Measurements from ENCODE around the gene TNFRSF19.
"Not testable (repeated sequence)": the region's sequence is repeated elsewhere in the genome, so short reads cannot be mapped to it uniquely, and the experiment has no call there.

Gene TNFRSF19

DNA sequence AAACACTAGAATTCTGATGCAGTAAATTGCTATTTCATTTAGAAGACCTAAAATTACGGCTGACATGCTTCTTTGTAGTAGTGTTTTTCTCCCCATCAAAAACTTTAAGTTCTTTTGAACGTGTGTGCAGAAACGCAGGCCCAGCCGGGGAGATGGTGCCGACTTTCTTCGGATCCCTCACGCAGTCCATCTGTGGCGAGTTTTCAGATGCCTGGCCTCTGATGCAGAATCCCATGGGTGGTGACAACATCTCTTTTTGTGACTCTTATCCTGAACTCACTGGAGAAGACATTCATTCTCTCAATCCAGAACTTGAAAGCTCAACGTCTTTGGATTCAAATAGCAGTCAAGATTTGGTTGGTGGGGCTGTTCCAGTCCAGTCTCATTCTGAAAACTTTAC lies 98.3 kb downstream of the TNFRSF19 start:
- Mint-ChIP-seq H3K4me1 (no peaks in the 10 kb centered on the region), H3K27me3 (peaks cover 32% of the 10 kb centered on the region), H3K4me3 (no peak overlapping the region), H3K9me3 (no peaks in the 10 kb centered on the region), H3K27ac (no peak overlapping the region), H3K36me3 (no peaks in the 10 kb centered on the region)
- no peak for ATAC-seq

DNA sequence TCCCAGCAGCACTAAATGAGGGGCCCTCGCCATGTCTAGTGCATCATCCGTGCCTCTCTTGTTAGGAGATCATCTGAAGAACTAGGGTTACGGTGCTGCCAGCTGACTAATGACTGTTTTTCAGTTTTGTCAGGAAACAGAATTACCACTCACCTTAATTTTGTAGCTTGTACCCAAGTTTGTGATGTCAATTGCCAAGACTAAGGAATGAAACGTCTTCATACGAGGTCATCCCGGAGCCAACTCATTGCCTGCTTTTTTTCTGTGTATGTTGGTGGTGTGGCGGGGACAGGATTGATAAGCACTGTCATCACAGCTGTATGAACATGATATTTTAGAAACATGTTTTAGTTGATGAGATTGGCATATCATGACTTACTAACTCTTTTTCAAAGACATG lies 100.6 kb downstream of the TNFRSF19 start:
- no peak overlapping the region for H3K4me3 Mint-ChIP-seq
- no peak for ATAC-seq
- H3K27me3 Mint-ChIP-seq = peaks cover 13% of the 10 kb centered on the region
- H3K4me1 Mint-ChIP-seq = no peaks in the 10 kb centered on the region
- no peak overlapping the region for H3K27ac Mint-ChIP-seq
- no peaks in the 10 kb centered on the region for H3K9me3 Mint-ChIP-seq
- no peaks in the 10 kb centered on the region for H3K36me3 Mint-ChIP-seq

DNA sequence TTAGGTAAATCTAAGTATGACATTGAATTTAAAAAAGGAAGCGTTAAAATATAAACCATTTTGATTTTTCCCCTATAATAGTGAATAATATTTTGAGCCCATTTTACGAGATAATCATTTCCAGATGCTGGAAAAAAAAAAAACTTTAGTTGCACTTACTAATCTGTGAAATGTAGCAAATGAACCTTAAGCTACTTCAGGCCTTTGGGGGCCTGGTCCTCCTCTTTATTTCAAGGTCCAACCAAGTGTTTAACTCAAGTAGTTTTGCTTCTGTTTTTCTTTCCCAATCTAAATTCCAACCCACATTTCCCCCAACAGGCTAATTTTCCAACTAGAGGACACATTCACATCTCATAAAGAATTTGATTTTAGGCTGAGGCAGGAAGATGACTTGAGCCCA lies 101.2 kb downstream of the TNFRSF19 start:
- Mint-ChIP-seq H3K9me3 (no peaks in the 10 kb centered on the region), H3K27me3 (peaks cover 11% of the 10 kb centered on the region), H3K4me3 (no peak overlapping the region), H3K27ac (no peak overlapping the region), H3K36me3 (no peaks in the 10 kb centered on the region), H3K4me1 (no peaks in the 10 kb centered on the region)
- no peak for ATAC-seq

DNA sequence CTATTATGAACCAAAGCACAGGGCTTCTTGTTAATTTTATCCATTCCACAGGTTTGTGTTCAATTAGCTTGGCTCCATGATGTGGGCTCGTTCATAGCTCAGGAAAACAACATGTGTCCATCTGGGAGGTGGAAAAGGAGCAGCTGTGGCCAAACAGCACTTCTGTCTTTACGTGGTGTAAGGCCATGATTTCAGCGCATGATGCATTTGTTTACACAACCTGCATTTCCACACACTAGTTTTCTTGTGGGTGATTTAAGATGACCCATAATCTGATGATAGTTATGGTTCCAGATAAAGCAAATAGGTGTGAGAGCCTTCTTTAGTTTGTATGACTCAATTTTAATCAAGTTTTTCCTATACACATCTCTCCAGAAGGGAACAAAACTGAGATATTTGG lies 101.7 kb downstream of the TNFRSF19 start:
- H3K27ac Mint-ChIP-seq = no peak overlapping the region
- ATAC-seq = no peak
- H3K4me1 Mint-ChIP-seq = no peaks in the 10 kb centered on the region

DNA sequence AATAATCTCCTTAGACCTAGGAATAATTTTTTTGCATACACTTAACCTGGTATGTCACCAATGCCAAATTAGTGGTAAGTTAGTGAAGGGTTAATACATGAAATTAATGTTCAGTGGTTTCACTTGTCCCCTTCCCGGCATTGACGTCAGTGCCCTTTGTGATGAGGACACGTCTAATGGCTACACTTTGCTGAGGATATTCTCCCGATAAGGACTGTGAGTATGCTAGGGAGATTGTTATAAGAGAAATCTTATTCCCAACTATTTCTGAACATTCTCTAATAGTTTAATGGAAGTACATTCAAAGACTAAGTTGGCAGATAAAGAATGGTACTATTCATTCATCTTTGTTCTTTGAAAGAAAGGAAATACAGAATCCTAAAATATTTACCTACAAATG lies 102.4 kb downstream of the TNFRSF19 start:
- Mint-ChIP-seq H3K27me3 (peaks cover 7% of the 10 kb centered on the region), H3K9me3 (no peaks in the 10 kb centered on the region), H3K4me1 (no peaks in the 10 kb centered on the region), H3K27ac (no peak overlapping the region), H3K36me3 (no peaks in the 10 kb centered on the region), H3K4me3 (no peak overlapping the region)
- no peak for ATAC-seq

More for the DNA sequence above, 101.7 kb downstream of the TNFRSF19 start:
- Mint-ChIP-seq H3K27me3 (peaks cover 11% of the 10 kb centered on the region), H3K4me3 (no peak overlapping the region), H3K36me3 (no peaks in the 10 kb centered on the region), H3K9me3 (no peaks in the 10 kb centered on the region)

DNA sequence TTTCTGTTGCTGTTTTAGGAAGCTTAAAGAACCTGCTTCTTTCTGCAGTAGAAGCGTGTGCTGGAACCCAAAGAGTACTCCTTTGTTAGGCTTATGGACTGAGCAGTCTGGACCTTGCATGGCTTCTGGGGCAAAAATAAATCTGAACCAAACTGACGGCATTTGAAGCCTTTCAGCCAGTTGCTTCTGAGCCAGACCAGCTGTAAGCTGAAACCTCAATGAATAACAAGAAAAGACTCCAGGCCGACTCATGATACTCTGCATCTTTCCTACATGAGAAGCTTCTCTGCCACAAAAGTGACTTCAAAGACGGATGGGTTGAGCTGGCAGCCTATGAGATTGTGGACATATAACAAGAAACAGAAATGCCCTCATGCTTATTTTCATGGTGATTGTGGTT lies 103.1 kb downstream of the TNFRSF19 start:
- H3K4me1 Mint-ChIP-seq = no peaks in the 10 kb centered on the region
- ATAC-seq = no peak
- no peak overlapping the region for H3K27ac Mint-ChIP-seq
- H3K4me3 Mint-ChIP-seq = no peak overlapping the region
- H3K27me3 Mint-ChIP-seq = no peaks in the 10 kb centered on the region
- no peaks in the 10 kb centered on the region for H3K36me3 Mint-ChIP-seq
- H3K9me3 Mint-ChIP-seq = no peaks in the 10 kb centered on the region

DNA sequence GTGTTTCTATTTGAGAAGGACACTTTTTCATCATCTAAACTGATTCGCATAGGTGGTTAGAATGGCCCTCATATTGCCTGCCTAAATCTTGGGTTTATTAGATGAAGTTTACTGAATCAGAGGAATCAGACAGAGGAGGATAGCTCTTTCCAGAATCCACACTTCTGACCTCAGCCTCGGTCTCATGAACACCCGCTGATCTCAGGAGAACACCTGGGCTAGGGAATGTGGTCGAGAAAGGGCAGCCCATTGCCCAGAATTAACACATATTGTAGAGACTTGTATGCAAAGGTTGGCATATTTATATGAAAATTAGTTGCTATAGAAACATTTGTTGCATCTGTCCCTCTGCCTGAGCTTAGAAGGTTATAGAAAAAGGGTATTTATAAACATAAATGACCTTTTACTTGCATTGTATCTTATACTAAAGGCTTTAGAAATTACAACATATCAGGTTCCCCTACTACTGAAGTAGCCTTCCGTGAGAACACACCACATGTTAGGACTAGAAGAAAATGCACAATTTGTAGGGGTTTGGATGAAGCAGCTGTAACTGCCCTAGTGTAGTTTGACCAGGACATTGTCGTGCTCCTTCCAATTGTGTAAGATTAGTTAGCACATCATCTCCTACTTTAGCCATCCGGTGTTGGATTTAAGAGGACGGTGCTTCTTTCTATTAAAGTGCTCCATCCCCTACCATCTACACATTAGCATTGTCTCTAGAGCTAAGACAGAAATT lies 103.8 kb downstream of the TNFRSF19 start:
- Mint-ChIP-seq H3K4me3 (no peak overlapping the region), H3K4me1 (no peaks in the 10 kb centered on the region), H3K36me3 (no peaks in the 10 kb centered on the region), H3K9me3 (no peaks in the 10 kb centered on the region), H3K27ac (no peak overlapping the region), H3K27me3 (peaks cover 2% of the 10 kb centered on the region)
- ATAC-seq = no peak

DNA sequence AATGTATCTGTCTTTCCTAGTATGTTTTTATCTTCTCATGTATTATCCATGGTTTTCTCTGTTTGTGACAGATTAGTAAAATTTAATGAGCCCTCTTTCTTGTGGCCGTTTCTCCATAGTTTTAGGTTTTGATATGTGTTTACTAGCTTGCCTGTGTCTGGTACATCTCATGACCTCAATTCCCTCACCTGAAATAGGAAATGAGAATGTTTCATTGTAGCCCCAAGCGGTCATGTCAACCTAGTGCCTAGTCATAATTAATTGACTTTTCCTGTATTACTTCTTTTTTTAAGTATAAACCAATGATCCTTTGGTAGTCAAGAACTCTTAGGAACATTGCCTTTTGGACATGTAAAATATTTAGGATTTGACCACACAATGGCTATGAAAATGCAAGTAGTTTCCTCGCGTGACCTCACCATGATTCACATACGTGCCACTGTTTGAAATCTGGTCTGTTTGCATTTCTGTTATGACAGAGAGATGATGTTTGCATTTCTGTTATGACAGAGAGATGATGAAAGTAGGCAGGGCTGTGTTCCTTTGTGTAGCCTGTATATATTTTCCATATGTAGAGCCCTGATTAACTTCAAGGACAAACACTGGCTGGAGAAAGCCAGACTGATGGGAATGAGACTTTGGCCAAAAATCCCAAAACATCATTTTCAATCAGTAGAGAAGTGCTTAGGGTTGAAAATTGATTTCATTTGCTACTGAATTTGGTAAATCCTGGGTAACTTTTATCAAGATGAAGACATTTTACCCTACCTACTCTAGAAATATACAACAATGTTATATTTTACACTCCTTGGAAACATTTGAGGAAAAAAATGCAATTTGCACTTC lies 104.8 kb downstream of the TNFRSF19 start:
- Mint-ChIP-seq H3K4me1 (no peaks in the 10 kb centered on the region), H3K36me3 (no peaks in the 10 kb centered on the region), H3K27ac (no peak overlapping the region), H3K4me3 (no peak overlapping the region), H3K27me3 (peaks cover 12% of the 10 kb centered on the region), H3K9me3 (no peaks in the 10 kb centered on the region)
- no peak for ATAC-seq

DNA sequence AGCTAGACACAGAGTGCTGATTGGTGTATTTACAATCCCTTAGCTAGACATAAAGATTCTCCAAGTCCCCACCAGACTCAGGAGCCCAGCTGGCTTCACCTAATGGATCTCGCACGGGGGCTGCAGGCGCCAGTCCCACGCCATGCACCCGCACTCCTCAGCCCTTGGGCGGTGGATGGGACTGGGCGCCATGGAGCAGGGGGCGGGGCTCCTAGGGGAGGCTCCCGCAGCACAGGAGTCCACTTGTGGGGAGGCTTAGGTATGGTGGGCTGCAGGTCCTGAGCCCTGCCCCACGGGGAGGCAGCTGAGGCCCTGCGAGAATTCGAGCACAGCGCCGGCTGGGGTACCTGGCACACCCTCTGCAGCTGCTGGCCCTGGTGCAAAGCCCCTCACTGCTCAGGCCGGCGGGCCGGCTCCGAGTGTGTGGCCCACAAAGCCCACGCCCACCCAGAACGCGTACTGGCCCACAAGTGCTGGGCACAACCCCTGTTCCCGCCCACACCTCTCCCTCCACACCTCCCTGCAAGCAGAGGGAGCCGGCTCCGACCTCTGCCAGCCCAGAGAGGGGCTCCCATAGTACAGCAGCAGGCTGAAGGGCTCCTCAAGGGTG lies 107.6 kb downstream of the TNFRSF19 start:
- not testable (repeated sequence) for H3K36me3 Mint-ChIP-seq, H3K4me3 Mint-ChIP-seq, ATAC-seq, H3K9me3 Mint-ChIP-seq, H3K4me1 Mint-ChIP-seq, H3K27ac Mint-ChIP-seq
- peaks cover 40% of the 10 kb centered on the region for H3K27me3 Mint-ChIP-seq

DNA sequence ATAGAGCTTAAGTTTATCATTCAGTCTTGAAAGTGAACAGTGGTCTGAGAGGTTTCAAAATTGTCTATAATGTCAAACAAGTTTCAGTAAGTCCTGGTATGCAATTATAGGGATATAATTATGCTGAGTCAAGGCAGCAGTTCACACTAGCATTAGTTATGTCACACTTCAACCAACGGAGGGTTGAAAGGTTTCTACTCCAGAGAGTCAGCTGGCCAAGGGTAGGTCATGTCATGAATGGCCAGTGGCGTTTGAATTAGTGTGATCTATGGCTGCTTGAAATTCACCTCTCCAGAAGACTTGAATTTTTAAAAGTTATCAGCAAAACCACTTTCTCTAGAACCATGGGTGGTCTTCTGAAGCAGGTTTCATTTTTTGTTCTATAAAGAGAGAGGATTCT lies 108.6 kb downstream of the TNFRSF19 start:
- Mint-ChIP-seq H3K27me3 (peaks cover 40% of the 10 kb centered on the region), H3K4me3 (no peak overlapping the region), H3K36me3 (no peaks in the 10 kb centered on the region), H3K9me3 (peaks cover 2% of the 10 kb centered on the region), H3K4me1 (no peaks in the 10 kb centered on the region), H3K27ac (no peak overlapping the region)
- ATAC-seq = no peak

DNA sequence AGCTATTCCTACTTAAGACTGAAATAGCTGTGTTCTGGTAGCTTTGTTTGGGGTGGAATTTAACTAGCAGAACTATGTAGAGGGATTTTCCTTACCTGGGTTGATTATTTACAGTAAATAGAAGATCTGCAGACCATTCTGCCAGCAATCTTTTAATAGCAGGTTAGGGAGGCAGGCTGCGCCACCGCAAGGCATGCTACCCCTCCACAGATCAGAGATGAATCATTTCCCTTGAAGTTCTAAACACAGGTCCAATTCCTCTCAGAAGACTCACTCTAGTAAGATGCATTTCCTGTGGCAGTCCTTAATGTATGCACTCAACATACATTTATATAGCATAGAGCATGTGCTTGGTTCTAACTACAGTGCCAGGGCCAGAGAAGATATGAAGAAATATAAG lies 109.0 kb downstream of the TNFRSF19 start:
- Mint-ChIP-seq H3K9me3 (peaks cover 4% of the 10 kb centered on the region), H3K4me1 (no peaks in the 10 kb centered on the region), H3K27me3 (peaks cover 40% of the 10 kb centered on the region), H3K36me3 (no peaks in the 10 kb centered on the region), H3K27ac (no peak overlapping the region), H3K4me3 (no peak overlapping the region)
- no peak for ATAC-seq

DNA sequence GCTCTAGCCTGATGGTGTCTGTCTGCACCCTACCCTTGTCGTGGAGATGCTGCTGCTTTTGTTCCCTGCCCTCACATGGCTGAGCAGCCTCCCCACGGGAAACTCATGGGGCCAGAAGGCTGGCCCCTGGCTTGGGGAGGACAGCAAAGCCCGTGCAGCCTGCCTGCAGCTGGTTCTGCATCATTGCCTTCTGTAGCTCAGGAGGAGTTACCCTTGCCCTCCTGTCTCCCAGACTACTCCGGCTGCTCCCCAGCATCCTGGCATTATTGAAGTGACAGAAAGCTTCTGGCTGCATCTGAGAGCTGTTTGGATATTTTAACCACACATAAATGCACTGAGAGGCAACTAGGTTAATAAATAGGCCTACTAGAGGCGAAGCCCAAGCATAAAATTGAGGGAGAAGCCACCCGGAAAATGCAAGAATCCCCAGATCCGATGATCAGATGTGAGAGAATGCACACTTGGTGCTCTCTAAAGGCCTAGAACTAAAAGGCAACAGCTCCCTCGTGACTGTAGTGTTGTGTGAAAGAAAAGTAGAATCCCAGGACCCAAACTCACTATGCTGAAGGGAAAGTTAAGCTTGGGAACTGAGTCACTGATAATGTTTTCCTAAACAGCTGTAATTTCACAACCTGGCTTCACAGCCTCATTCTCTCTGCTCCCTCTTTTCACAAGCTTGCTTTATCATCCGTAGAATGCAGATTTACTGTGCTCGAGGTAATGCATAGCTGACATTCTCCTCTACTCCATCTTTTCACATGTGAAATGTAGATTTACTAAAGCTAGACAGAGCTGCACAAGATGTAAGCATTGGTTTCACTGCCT lies 110.8 kb downstream of the TNFRSF19 start:
- H3K4me1 Mint-ChIP-seq = no peaks in the 10 kb centered on the region
- H3K36me3 Mint-ChIP-seq = no peaks in the 10 kb centered on the region
- ATAC-seq = no peak
- no peak overlapping the region for H3K27ac Mint-ChIP-seq
- peaks cover 40% of the 10 kb centered on the region for H3K27me3 Mint-ChIP-seq
- H3K9me3 Mint-ChIP-seq = peaks cover 4% of the 10 kb centered on the region
- no peak overlapping the region for H3K4me3 Mint-ChIP-seq

DNA sequence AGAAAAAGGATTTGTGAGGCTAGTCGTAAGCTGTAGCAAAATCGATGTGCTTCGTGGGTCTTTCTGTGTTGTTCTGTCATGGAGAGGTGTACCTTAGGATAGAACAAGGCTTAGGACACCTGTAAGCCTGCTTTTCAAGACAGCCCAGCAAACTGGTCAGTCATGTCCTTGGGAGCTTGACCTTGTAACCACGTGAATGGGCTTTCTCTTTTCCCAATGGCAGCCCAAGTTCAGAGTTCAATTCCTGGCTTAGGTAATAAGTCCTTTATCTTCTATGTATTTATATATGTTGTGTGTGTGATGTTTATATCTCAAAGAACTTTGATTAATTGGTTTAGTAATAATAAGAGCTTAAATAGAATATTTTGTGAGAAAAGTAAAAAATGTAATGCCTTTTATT lies 112.9 kb downstream of the TNFRSF19 start:
- no peak overlapping the region for H3K4me3 Mint-ChIP-seq
- no peak for ATAC-seq
- no peaks in the 10 kb centered on the region for H3K36me3 Mint-ChIP-seq
- H3K27me3 Mint-ChIP-seq = peaks cover 40% of the 10 kb centered on the region
- no peaks in the 10 kb centered on the region for H3K4me1 Mint-ChIP-seq
- no peak overlapping the region for H3K27ac Mint-ChIP-seq
- H3K9me3 Mint-ChIP-seq = peaks cover 4% of the 10 kb centered on the region

DNA sequence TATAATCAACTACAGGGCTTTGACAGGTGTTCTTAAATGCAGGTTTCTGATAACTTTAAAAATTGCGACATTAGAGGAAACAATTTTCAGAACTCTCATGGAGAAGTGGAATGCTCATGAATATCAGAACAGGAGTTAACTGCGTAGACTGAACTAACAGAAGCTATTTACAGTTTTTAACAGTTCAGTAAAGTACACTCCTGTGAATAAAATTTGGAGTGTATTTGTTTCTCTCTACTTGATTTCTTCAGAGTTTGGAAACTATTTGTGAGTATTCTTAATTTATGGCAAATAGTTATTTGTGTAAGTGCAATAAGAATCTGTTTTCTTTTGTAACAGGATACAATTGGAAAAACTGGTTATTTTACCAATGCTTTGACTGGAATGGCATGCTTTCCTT lies 114.4 kb downstream of the TNFRSF19 start:
- Mint-ChIP-seq H3K27me3 (peaks cover 31% of the 10 kb centered on the region), H3K9me3 (peaks cover 4% of the 10 kb centered on the region)
- ATAC-seq = no peak

DNA sequence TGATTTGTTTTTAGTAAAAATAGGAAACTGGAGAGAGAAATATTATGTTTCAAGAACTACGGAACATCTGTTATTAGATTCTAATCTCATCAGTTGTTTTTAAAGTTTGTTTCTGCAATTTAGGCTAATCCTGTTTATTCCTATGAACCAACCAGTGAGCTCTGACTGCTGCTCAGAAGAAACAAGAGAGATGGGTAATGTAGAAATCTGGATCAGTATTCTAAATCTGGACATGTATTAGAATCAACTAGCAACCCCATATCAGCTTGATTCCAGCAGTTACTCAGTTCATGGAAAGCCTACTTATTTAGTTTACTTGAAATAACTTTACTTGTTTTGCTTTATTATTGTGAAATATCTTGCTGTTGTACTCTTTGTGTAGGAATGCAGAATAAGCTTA lies 115.2 kb downstream of the TNFRSF19 start:
- H3K27ac Mint-ChIP-seq = no peak overlapping the region
- peaks cover 4% of the 10 kb centered on the region for H3K9me3 Mint-ChIP-seq
- H3K4me1 Mint-ChIP-seq = no peaks in the 10 kb centered on the region
- H3K27me3 Mint-ChIP-seq = peaks cover 24% of the 10 kb centered on the region
- no peaks in the 10 kb centered on the region for H3K36me3 Mint-ChIP-seq
- ATAC-seq = no peak
- H3K4me3 Mint-ChIP-seq = no peak overlapping the region

More for the DNA sequence above, 114.4 kb downstream of the TNFRSF19 start:
- H3K4me1 Mint-ChIP-seq = no peaks in the 10 kb centered on the region
- no peaks in the 10 kb centered on the region for H3K36me3 Mint-ChIP-seq
- H3K4me3 Mint-ChIP-seq = no peak overlapping the region
- H3K27ac Mint-ChIP-seq = no peak overlapping the region

All from stimulated activated memory B cell treated with anti-CD40 and anti-IgM and Interleukin-4, amounts not matched to agents 10 μg/mL and 1 μg/mL and 100 μg/mL, for 72 hours (primary cell).